ENCODE measurements around the gene FOXO3. TPM values are rescaled to one million over a fixed set of nuclear protein-coding genes. Genes with fewer than 3 reads are reported as not detected.

Gene FOXO3
- total RNA-seq, 4 donors from 2014 or later, result 146 to 200 (median 166) TPM

- Histone ChIP-seq H3K27ac (peak overlapping the region; percentile 51 to 93 (median 86)), H3K36me3 (no peaks in the 10 kb centered on the region), H3K9me3 (no peaks in the 10 kb centered on the region), H3K27me3 (no peaks in the 10 kb centered on the region), H3K4me3 (no peak overlapping the region), H3K4me1 (peaks cover 3 to 100% (median 87%) of the 10 kb centered on the region in 4 donors)
- DNase-seq (ENCODE audit: low spot score in 2 of 2), result no peak
- TF ChIP-seq CTCF (IDR thresholded peaks at IDR 0.05) (no peak), POLR2A (IDR thresholded peaks at IDR 0.05) (no peak), EP300 (IDR thresholded peaks at IDR 0.05) (peak in 1 of 2 donors; percentile 7)
- 66 to 72% methylated on average over 4 of the region's 4 CpGs for WGBS, 2 donors
Observed at GRCh38 chr6:108594640-108595039, 33.9 kb downstream of the FOXO3 start.

GRCh38 chr6:108596956-108597355 is 36.2 kb downstream of the FOXO3 start:
- H3K4me3 ChIP-seq, result no peak overlapping the region
- H3K9me3 ChIP-seq, result no peaks in the 10 kb centered on the region
- DNase-seq (ENCODE audit: low spot score in 2 of 2), result no peak
- peak overlapping the region in 2 of 4 donors; percentile 87 to 93 for H3K27ac ChIP-seq
- H3K27me3 ChIP-seq, result no peaks in the 10 kb centered on the region
- peaks cover 0 to 92% (median 64%) of the 10 kb centered on the region in 4 donors for H3K4me1 ChIP-seq
- TF ChIP-seq EP300 (IDR thresholded peaks at IDR 0.05), result no peak
- TF ChIP-seq POLR2A (IDR thresholded peaks at IDR 0.05), result no peak
- no peak for TF ChIP-seq CTCF (IDR thresholded peaks at IDR 0.05)
- no peaks in the 10 kb centered on the region for H3K36me3 ChIP-seq

- WGBS, 2 donors, result 68 to 69% methylated on average over 5 of the region's 5 CpGs
- H3K4me1 ChIP-seq, result peaks cover 0 to 87% (median 56%) of the 10 kb centered on the region in 4 donors
- H3K27me3 ChIP-seq, result no peaks in the 10 kb centered on the region
- H3K9me3 ChIP-seq, result no peaks in the 10 kb centered on the region
- TF ChIP-seq CTCF (IDR thresholded peaks at IDR 0.05) (no peak), EP300 (IDR thresholded peaks at IDR 0.05) (no peak), POLR2A (IDR thresholded peaks at IDR 0.05) (no peak)
- peak overlapping the region in 3 of 4 donors; percentile 6 to 93 (median 87) for H3K27ac ChIP-seq
- H3K4me3 ChIP-seq, result no peak overlapping the region
- no peaks in the 10 kb centered on the region for H3K36me3 ChIP-seq
- no peak for DNase-seq (ENCODE audit: low spot score in 2 of 2)
Observed at GRCh38 chr6:108597572-108598304, 37.0 kb downstream of the FOXO3 start.

GRCh38 chr6:108598305-108598863 is 37.7 kb downstream of the FOXO3 start:
- H3K27ac ChIP-seq, result peak overlapping the region in 3 of 4 donors; percentile 6 to 93 (median 65)
- H3K4me3 ChIP-seq, result no peak overlapping the region
- DNase-seq (ENCODE audit: low spot score in 2 of 2), result no peak
- TF ChIP-seq POLR2A (IDR thresholded peaks at IDR 0.05) (no peak), CTCF (IDR thresholded peaks at IDR 0.05) (no peak), EP300 (IDR thresholded peaks at IDR 0.05) (no peak)
- peaks cover 0 to 82% (median 52%) of the 10 kb centered on the region in 4 donors for H3K4me1 ChIP-seq
- no peaks in the 10 kb centered on the region for H3K27me3 ChIP-seq
- H3K9me3 ChIP-seq, result no peaks in the 10 kb centered on the region
- H3K36me3 ChIP-seq, result no peaks in the 10 kb centered on the region
- WGBS, 2 donors, result 69 to 75% methylated on average over 2 of the region's 2 CpGs

GRCh38 chr6:108604156-108604555 is 43.4 kb downstream of the FOXO3 start:
- DNase-seq (ENCODE audit: low spot score in 2 of 2), result no peak
- no peak for TF ChIP-seq CTCF (IDR thresholded peaks at IDR 0.05)
- TF ChIP-seq POLR2A (IDR thresholded peaks at IDR 0.05), result no peak
- TF ChIP-seq EP300 (IDR thresholded peaks at IDR 0.05), result no peak
- 81 to 84% methylated on average over 5 of the region's 5 CpGs for WGBS, 2 donors
- peaks cover 0 to 82% (median 40%) of the 10 kb centered on the region in 4 donors for H3K4me1 ChIP-seq
- peak overlapping the region in 2 of 4 donors; percentile 16 to 26 for H3K27ac ChIP-seq
- H3K9me3 ChIP-seq, result no peaks in the 10 kb centered on the region
- H3K4me3 ChIP-seq, result no peak overlapping the region
- no peaks in the 10 kb centered on the region for H3K27me3 ChIP-seq
- H3K36me3 ChIP-seq, result no peaks in the 10 kb centered on the region
